ENCODE results near the gene PTPRG.

The PTPRG gene

GRCh38 chr3:62114763-62115162, 553.4 kb downstream of the PTPRG start:
- Histone ChIP-seq H4K20me1 (ENCODE audit: control insufficient read depth, insufficient read depth, low read depth, low read length) (no peaks in the 10 kb centered on the region), H3K27ac (ENCODE audit: low read depth, low read length) (no peak overlapping the region), H3K4me1 (ENCODE audit: control insufficient read depth, low read length) (no peaks in the 10 kb centered on the region), H3F3A (ENCODE audit: control insufficient read depth, insufficient read depth) (no peaks in the 10 kb centered on the region), H3K79me2 (ENCODE audit: control insufficient read depth, low read length) (no peaks in the 10 kb centered on the region), H3K36me3 (ENCODE audit: control insufficient read depth, low read length) (no peaks in the 10 kb centered on the region), H3K9me2 (replicated peaks; ENCODE audit: control insufficient read depth, low read length) (no peaks in the 10 kb centered on the region), H3K27me3 (ENCODE audit: control insufficient read depth, low read length) (no peaks in the 10 kb centered on the region), H3K9me3 (ENCODE audit: control insufficient read depth, insufficient read depth, low read length) (no peaks in the 10 kb centered on the region), H3K4me3 (ENCODE audit: low read length) (no peak overlapping the region), H3K4me2 (ENCODE audit: low read length) (no peak overlapping the region)
- TF ChIP-seq CTCF (IDR thresholded peaks at IDR 0.05; ENCODE audit: low read depth, low read length, poor library complexity, severe bottlenecking), result no peak
- TF ChIP-seq EZH2phosphoT487 (IDR thresholded peaks at IDR 0.05; ENCODE audit: borderline replicate concordance, low read length), result no peak

- Histone ChIP-seq H3K36me3 (ENCODE audit: control insufficient read depth, low read length) (no peaks in the 10 kb centered on the region), H3K4me3 (ENCODE audit: low read length) (no peak overlapping the region), H3K27ac (ENCODE audit: low read depth, low read length) (no peak overlapping the region), H3F3A (ENCODE audit: control insufficient read depth, insufficient read depth) (no peaks in the 10 kb centered on the region), H4K20me1 (ENCODE audit: control insufficient read depth, insufficient read depth, low read depth, low read length) (no peaks in the 10 kb centered on the region), H3K9me3 (ENCODE audit: control insufficient read depth, insufficient read depth, low read length) (no peaks in the 10 kb centered on the region), H3K9me2 (replicated peaks; ENCODE audit: control insufficient read depth, low read length) (no peaks in the 10 kb centered on the region), H3K79me2 (ENCODE audit: control insufficient read depth, low read length) (no peaks in the 10 kb centered on the region), H3K27me3 (ENCODE audit: control insufficient read depth, low read length) (no peaks in the 10 kb centered on the region), H3K4me2 (ENCODE audit: low read length) (no peak overlapping the region), H3K4me1 (ENCODE audit: control insufficient read depth, low read length) (no peaks in the 10 kb centered on the region)
- TF ChIP-seq EZH2phosphoT487 (IDR thresholded peaks at IDR 0.05; ENCODE audit: borderline replicate concordance, low read length), result no peak
- TF ChIP-seq CTCF (IDR thresholded peaks at IDR 0.05; ENCODE audit: low read depth, low read length, poor library complexity, severe bottlenecking), result no peak
Measured at GRCh38 chr3:62117903-62118548, 556.7 kb downstream of the PTPRG start.

GRCh38 chr3:62119139-62119538, 557.8 kb downstream of the PTPRG start:
- H3K9me2 ChIP-seq (replicated peaks; ENCODE audit: control insufficient read depth, low read length), result no peaks in the 10 kb centered on the region
- no peaks in the 10 kb centered on the region for H3K4me1 ChIP-seq (ENCODE audit: control insufficient read depth, low read length)
- no peaks in the 10 kb centered on the region for H3F3A ChIP-seq (ENCODE audit: control insufficient read depth, insufficient read depth)
- H3K4me3 ChIP-seq (ENCODE audit: low read length), result no peak overlapping the region
- no peak overlapping the region for H3K4me2 ChIP-seq (ENCODE audit: low read length)
- H4K20me1 ChIP-seq (ENCODE audit: control insufficient read depth, insufficient read depth, low read depth, low read length), result no peaks in the 10 kb centered on the region
- H3K27me3 ChIP-seq (ENCODE audit: control insufficient read depth, low read length), result no peaks in the 10 kb centered on the region
- no peaks in the 10 kb centered on the region for H3K36me3 ChIP-seq (ENCODE audit: control insufficient read depth, low read length)
- H3K9me3 ChIP-seq (ENCODE audit: control insufficient read depth, insufficient read depth, low read length), result no peaks in the 10 kb centered on the region
- no peak overlapping the region for H3K27ac ChIP-seq (ENCODE audit: low read depth, low read length)
- no peak for TF ChIP-seq CTCF (IDR thresholded peaks at IDR 0.05; ENCODE audit: low read depth, low read length, poor library complexity, severe bottlenecking)
- no peaks in the 10 kb centered on the region for H3K79me2 ChIP-seq (ENCODE audit: control insufficient read depth, low read length)

Data from DOHH2 (cell line).